ENCODE results near the gene FBXL19. TPM values are rescaled to one million over a fixed set of nuclear protein-coding genes. Genes with fewer than 3 reads are reported as not detected.

FBXL19 gene
- polyA plus RNA-seq, 1 donor from 2014 or later: 99.6 TPM

GRCh38 chr16:30893417-30893743 is 30.0 kb upstream of the FBXL19 start:
- Histone ChIP-seq H3K9ac (ENCODE audit: low read length) (peak overlapping the region; percentile 81), H2AFZ (ENCODE audit: low read depth, low read length) (peak overlapping the region; percentile 14), H3K27me3 (ENCODE audit: insufficient read depth, low read depth, low read length) (no peaks in the 10 kb centered on the region), H3K9me3 (ENCODE audit: low read length) (no peaks in the 10 kb centered on the region), H3K27ac (ENCODE audit: low read length) (no peak overlapping the region), H3F3A (ENCODE audit: insufficient read depth, low read length, poor library complexity, severe bottlenecking) (peaks cover 5% of the 10 kb centered on the region), H3K79me2 (replicated peaks; ENCODE audit: insufficient read depth, low read length) (peaks cover 4% of the 10 kb centered on the region), H4K20me1 (ENCODE audit: insufficient read depth) (no peaks in the 10 kb centered on the region), H3K4me3 (ENCODE audit: low read length) (peak overlapping the region; percentile 88), H3K9me2 (ENCODE audit: insufficient read depth, low read length) (no peaks in the 10 kb centered on the region), H3K36me3 (ENCODE audit: insufficient read depth, low read length) (peaks cover 6% of the 10 kb centered on the region), H3K4me2 (ENCODE audit: low read length) (peak overlapping the region; percentile 91)
- no peak for TF ChIP-seq POLR2AphosphoS5 (IDR thresholded peaks at IDR 0.05)
- no peak for TF ChIP-seq REST (IDR thresholded peaks at IDR 0.05; ENCODE audit: borderline replicate concordance)
- no peak for TF ChIP-seq MXI1 (conservative IDR thresholded peaks at IDR 0.05; ENCODE audit: poor library complexity, severe bottlenecking)
- no peak for TF ChIP-seq EZH2 (IDR thresholded peaks at IDR 0.05; ENCODE audit: borderline replicate concordance, insufficient read depth, low read length, poor library complexity, severe bottlenecking)
- TF ChIP-seq RAD21 (conservative IDR thresholded peaks at IDR 0.05): no peak
- TF ChIP-seq SMC3 (conservative IDR thresholded peaks at IDR 0.05; ENCODE audit: poor library complexity): no peak
- no peak for TF ChIP-seq EP300 (conservative IDR thresholded peaks at IDR 0.05; ENCODE audit: poor library complexity, severe bottlenecking)
- TF ChIP-seq, protein P1, sequence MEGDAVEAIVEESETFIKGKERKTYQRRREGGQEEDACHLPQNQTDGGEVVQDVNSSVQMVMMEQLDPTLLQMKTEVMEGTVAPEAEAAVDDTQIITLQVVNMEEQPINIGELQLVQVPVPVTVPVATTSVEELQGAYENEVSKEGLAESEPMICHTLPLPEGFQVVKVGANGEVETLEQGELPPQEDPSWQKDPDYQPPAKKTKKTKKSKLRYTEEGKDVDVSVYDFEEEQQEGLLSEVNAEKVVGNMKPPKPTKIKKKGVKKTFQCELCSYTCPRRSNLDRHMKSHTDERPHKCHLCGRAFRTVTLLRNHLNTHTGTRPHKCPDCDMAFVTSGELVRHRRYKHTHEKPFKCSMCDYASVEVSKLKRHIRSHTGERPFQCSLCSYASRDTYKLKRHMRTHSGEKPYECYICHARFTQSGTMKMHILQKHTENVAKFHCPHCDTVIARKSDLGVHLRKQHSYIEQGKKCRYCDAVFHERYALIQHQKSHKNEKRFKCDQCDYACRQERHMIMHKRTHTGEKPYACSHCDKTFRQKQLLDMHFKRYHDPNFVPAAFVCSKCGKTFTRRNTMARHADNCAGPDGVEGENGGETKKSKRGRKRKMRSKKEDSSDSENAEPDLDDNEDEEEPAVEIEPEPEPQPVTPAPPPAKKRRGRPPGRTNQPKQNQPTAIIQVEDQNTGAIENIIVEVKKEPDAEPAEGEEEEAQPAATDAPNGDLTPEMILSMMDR (IDR thresholded peaks at IDR 0.05; ENCODE audit: poor library complexity, severe bottlenecking): no peak
- no peak for TF ChIP-seq TAF1 (IDR thresholded peaks at IDR 0.05; ENCODE audit: low read depth)

DNA sequence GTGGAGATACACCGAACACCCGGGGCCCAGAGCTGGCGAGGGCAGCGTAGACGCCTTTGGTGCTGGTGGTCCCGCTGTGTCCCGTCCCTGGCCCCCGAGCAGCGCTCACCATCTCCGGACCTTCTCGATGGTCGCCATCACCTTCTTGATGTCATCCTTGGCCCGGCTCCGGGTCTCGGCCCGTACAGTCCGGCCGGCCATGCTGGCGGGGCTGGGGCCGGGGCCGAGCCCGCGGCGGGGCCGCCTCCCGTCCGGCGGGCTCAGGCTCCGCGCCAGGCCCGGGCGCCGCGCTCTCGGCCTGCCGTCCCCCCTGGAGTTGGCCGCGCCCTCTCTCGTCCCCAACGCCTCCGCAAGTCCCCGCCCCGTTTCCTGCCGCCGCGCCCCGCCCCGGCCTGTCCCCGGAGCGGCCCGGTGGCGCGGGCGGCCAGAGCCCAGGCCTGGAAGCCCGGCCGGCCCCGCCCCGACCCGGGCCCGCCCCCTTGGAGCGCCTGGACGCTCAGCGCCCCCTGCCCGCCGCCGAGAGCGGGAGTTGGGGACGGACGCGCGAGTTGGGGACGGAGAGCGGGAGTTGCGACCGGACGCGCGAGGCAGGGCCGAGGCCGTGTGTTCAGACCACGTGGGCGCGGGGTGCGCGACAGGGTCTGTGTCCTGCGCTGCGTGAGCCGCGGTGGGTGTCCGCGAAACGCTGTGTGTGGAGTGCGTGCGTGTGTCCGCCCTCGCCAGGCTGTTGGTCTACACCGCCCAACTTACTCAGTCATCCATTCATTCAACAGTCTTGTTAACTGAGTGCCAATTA is 29.4 kb upstream of the FBXL19 start, which contains the start of gene BCL7C:
TSS of gene BCL7C (minus strand) at position 334 of the 796 bp plus-strand sequence. CDS start at position 201, 133 bp downstream.
- peak within 1 kb of the TSS; percentile 14 for H2AFZ ChIP-seq (ENCODE audit: low read depth, low read length)
- H3K27ac ChIP-seq (ENCODE audit: low read length): no peak within 1 kb of the TSS
- TF ChIP-seq SMC3 (conservative IDR thresholded peaks at IDR 0.05; ENCODE audit: poor library complexity) (peak; percentile 45), RAD21 (conservative IDR thresholded peaks at IDR 0.05) (peak; percentile 26), EP300 (conservative IDR thresholded peaks at IDR 0.05; ENCODE audit: poor library complexity, severe bottlenecking) (no peak), MXI1 (conservative IDR thresholded peaks at IDR 0.05; ENCODE audit: poor library complexity, severe bottlenecking) (peak; percentile 80), EZH2 (IDR thresholded peaks at IDR 0.05; ENCODE audit: borderline replicate concordance, insufficient read depth, low read length, poor library complexity, severe bottlenecking) (no peak), POLR2AphosphoS5 (IDR thresholded peaks at IDR 0.05) (no peak), TAF1 (IDR thresholded peaks at IDR 0.05; ENCODE audit: low read depth) (no peak), REST (IDR thresholded peaks at IDR 0.05; ENCODE audit: borderline replicate concordance) (no peak)
- TF ChIP-seq, protein P1 (IDR thresholded peaks at IDR 0.05; ENCODE audit: poor library complexity, severe bottlenecking): peak; percentile 65
- H3K9me2 ChIP-seq (ENCODE audit: insufficient read depth, low read length): no peaks in the 10 kb centered on the region
- H3K4me2 ChIP-seq (ENCODE audit: low read length): peak within 1 kb of the TSS; percentile 91
- no peaks in the 10 kb centered on the region for H3K9me3 ChIP-seq (ENCODE audit: low read length)
- peaks cover 2% of the 10 kb centered on the region for H3K36me3 ChIP-seq (ENCODE audit: insufficient read depth, low read length)
- no peaks in the 10 kb centered on the region for H3K27me3 ChIP-seq (ENCODE audit: insufficient read depth, low read depth, low read length)
- peaks cover 4% of the 10 kb centered on the region for H3K79me2 ChIP-seq (replicated peaks; ENCODE audit: insufficient read depth, low read length)
- H3K4me3 ChIP-seq (ENCODE audit: low read length): peak within 1 kb of the TSS; percentile 88
- peaks cover 5% of the 10 kb centered on the region for H3F3A ChIP-seq (ENCODE audit: insufficient read depth, low read length, poor library complexity, severe bottlenecking)
- H4K20me1 ChIP-seq (ENCODE audit: insufficient read depth): no peaks in the 10 kb centered on the region
- H3K9ac ChIP-seq (ENCODE audit: low read length): peak within 1 kb of the TSS; percentile 81

Measured in neural cell (in vitro differentiated cells).